Breast epithelium (tissue), 4 donors: ENCODE results near the gene MCRIP2. TPM values are rescaled to one million over a fixed set of nuclear protein-coding genes. Genes with fewer than 3 reads are reported as not detected.

Experiments
- DNase-seq, 2 donors: peaks; one replicate each; pipeline ENCODE4 v3.0.0-alpha.2; 2019; ENCODE audit warnings: low spot score in 2 of 2
- H3K27ac ChIP-seq, 2 donors: fragments of 200-600 bp; sonication (generic) in 1 of 2; one replicate each; pipeline ENCODE4 v1.5.1; 2016 to 2019; ENCODE audit warnings: mild to moderate bottlenecking in 1 of 2
- H3K27me3 ChIP-seq, 2 donors: fragments of 200-600 bp; sonication (generic) in 1 of 2; one replicate each; pipeline versions ENCODE4 v1.5.1 to v1.6.0; 2017 to 2019; ENCODE audit warnings: control low read depth in 1 of 2, mild to moderate bottlenecking in 1 of 2
- H3K36me3 ChIP-seq: fragments of 200-600 bp; one replicate; pipeline ENCODE4 v1.5.1; 2019
- H3K4me1 ChIP-seq, 2 donors: fragments of 200-600 bp; sonication (generic); one replicate each; pipeline ENCODE4 v1.5.1; 2016 to 2019; ENCODE audit warnings: control low read depth in 1 of 2
- H3K4me3 ChIP-seq, 3 donors: fragments of 200-600 bp; sonication (generic); 1 replicate in 2 of 3; 2 replicates in 1 of 3; pipeline ENCODE4 v1.5.1; 2016 to 2019; ENCODE audit warnings: mild to moderate bottlenecking in 3 of 3, moderate library complexity in 2 of 3
- H3K9me3 ChIP-seq, 2 donors: fragments of 200-600 bp; sonication (generic) in 1 of 2; one replicate each; pipeline ENCODE4 v1.5.1; 2016 to 2019; ENCODE audit warnings: control low read depth in 1 of 2
- CTCF ChIP-seq, 3 donors: fragments of 450-650 bp; IDR thresholded peaks; one replicate each; pipeline ENCODE4 v1.5.1; 2016 to 2017; ENCODE audit warnings: antibody characterized with exemption in 3 of 3, mild to moderate bottlenecking in 3 of 3, moderate library complexity in 3 of 3
- POLR2A ChIP-seq: fragments of 450-650 bp; IDR thresholded peaks from one replicate; pipeline ENCODE4 v1.6.1; 2016; ENCODE audit warnings: antibody characterized with exemption, mild to moderate bottlenecking, moderate library complexity
- POLR2AphosphoS5 ChIP-seq, 3 donors: sonication (generic); formaldehyde crosslinking; IDR thresholded peaks; one replicate each; pipeline ENCODE4 v1.6.1; 2017; ENCODE audit warnings: antibody characterized with exemption in 3 of 3
- intact Hi-C: fragments of 100-400 bp; cut with DNase I; formaldehyde crosslinking; loops from one replicate; pipeline ENCODE4 v1.15.1; 2023; ENCODE audit warnings: low total_unique reads
- total RNA-seq, 3 donors: library from RNA; depleted of rRNA; stranded (reverse); fragments of >200 nt; gene quantifications; one replicate each; pipeline ENCODE4 v1.1.0, GENCODE V29; 2016

MCRIP2 gene
- total RNA-seq, 3 donors from 2014 or later: 26.8 to 39.7 (median 34.9) TPM

GRCh38 chr16:648071-648780, 6.6 kb downstream of the MCRIP2 start:
- TF ChIP-seq POLR2A (no peak), POLR2AphosphoS5 (IDR thresholded peaks at IDR 0.05) (no peak), CTCF (IDR thresholded peaks at IDR 0.05) (peak in 2 of 3 donors; percentile 17 to 32)
- no peaks in the 10 kb centered on the region for H3K9me3 ChIP-seq
- no peak for DNase-seq
- peak overlapping the region; percentile 68 to 85 (median 80) for H3K4me3 ChIP-seq
- H3K4me1 ChIP-seq: peaks cover 12 to 33% of the 10 kb centered on the region in 2 donors
- intact Hi-C loops: no loop called here
- peak overlapping the region; percentile 89 to 94 for H3K27ac ChIP-seq
- H3K36me3 ChIP-seq: no peaks in the 10 kb centered on the region
- no peaks in the 10 kb centered on the region for H3K27me3 ChIP-seq

- intact Hi-C loops: no loop called here
- DNase-seq: peak; percentile 85 to 91
- Histone ChIP-seq H3K27ac (peak within 1 kb of the TSS; percentile 89 to 94), H3K36me3 (no peaks in the 10 kb centered on the region), H3K9me3 (no peaks in the 10 kb centered on the region), H3K4me3 (peak within 1 kb of the TSS; percentile 68 to 85 (median 80)), H3K4me1 (peaks cover 12 to 32% of the 10 kb centered on the region in 2 donors), H3K27me3 (no peaks in the 10 kb centered on the region)
- TF ChIP-seq POLR2AphosphoS5 (IDR thresholded peaks at IDR 0.05) (peak; percentile 83 to 88 (median 86)), POLR2A (peak; percentile 34), CTCF (IDR thresholded peaks at IDR 0.05) (no peak)
These were observed 7.4 kb downstream of the MCRIP2 start, which contains the start of gene WDR90 for GRCh38 chr16:648781-649589. Gene WDR90, plus strand, starts transcription at chr16:649365. Its CDS starts 52 bp downstream, at chr16:649417.

GRCh38 chr16:649631-650030, 8.0 kb downstream of the MCRIP2 start:
- H3K4me3 ChIP-seq: peak overlapping the region; percentile 68 to 85 (median 80)
- no peaks in the 10 kb centered on the region for H3K27me3 ChIP-seq
- H3K27ac ChIP-seq: peak overlapping the region; percentile 89 to 94
- intact Hi-C loops: no loop called here
- peaks cover 12 to 32% of the 10 kb centered on the region in 2 donors for H3K4me1 ChIP-seq
- H3K9me3 ChIP-seq: no peaks in the 10 kb centered on the region
- DNase-seq: no peak
- no peaks in the 10 kb centered on the region for H3K36me3 ChIP-seq
- no peak for TF ChIP-seq CTCF (IDR thresholded peaks at IDR 0.05)

GRCh38 chr16:651844-652243, 10.2 kb downstream of the MCRIP2 start:
- intact Hi-C loops: no loop called here
- no peak for DNase-seq
- H3K36me3 ChIP-seq: no peaks in the 10 kb centered on the region
- TF ChIP-seq POLR2A: no peak
- TF ChIP-seq CTCF (IDR thresholded peaks at IDR 0.05): no peak
- no peak for TF ChIP-seq POLR2AphosphoS5 (IDR thresholded peaks at IDR 0.05)
- H3K4me1 ChIP-seq: peaks cover 12 to 26% of the 10 kb centered on the region in 2 donors
- H3K4me3 ChIP-seq: no peak overlapping the region
- no peak overlapping the region for H3K27ac ChIP-seq
- no peaks in the 10 kb centered on the region for H3K27me3 ChIP-seq
- no peaks in the 10 kb centered on the region for H3K9me3 ChIP-seq
